ENCODE results near the gene GIPC1.

DNA sequence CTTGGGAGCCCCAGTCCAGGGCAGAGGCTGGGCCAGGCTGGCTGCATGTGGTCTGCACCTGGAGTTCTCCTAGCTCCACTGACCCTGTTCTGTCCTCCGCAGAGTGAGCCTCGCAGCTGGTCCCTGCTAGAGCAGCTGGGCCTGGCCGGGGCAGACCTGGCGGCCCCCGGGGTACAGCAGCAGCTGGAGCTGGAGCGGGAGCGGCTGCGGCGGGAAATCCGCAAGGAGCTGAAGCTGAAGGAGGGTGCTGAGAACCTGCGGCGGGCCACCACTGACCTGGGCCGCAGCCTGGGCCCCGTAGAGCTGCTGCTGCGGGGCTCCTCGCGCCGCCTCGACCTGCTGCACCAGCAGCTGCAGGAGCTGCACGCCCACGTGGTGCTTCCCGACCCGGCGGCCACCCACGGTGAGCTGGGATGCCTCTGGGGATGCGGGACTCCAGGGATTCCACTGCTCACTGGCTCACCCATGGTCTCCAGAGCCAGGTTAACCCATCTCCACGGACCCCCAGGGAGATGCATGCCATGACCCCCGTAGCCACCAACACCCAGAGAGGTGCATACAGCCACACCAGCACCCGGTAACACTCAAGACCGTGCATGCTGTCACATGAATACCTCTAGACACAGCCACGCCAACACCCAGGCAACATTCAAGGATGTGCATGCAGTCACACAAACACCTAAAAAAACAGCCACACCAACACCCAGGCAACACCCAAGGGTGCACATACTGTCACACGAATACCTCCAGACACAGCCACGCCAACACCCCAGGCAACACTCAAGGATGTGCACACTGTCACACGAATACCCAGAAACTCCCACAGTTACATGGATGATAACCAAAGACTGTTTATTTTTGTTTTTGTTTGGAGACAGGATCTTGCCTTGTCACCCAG is 54.6 kb downstream of the GIPC1 start:
- TF ChIP-seq EHMT2 (IDR thresholded peaks at IDR 0.05; ENCODE audit: low read depth) = no peak
- TF ChIP-seq MAFK (IDR thresholded peaks at IDR 0.05; ENCODE audit: partially characterized antibody) = no peak
- TF ChIP-seq, protein P1, sequence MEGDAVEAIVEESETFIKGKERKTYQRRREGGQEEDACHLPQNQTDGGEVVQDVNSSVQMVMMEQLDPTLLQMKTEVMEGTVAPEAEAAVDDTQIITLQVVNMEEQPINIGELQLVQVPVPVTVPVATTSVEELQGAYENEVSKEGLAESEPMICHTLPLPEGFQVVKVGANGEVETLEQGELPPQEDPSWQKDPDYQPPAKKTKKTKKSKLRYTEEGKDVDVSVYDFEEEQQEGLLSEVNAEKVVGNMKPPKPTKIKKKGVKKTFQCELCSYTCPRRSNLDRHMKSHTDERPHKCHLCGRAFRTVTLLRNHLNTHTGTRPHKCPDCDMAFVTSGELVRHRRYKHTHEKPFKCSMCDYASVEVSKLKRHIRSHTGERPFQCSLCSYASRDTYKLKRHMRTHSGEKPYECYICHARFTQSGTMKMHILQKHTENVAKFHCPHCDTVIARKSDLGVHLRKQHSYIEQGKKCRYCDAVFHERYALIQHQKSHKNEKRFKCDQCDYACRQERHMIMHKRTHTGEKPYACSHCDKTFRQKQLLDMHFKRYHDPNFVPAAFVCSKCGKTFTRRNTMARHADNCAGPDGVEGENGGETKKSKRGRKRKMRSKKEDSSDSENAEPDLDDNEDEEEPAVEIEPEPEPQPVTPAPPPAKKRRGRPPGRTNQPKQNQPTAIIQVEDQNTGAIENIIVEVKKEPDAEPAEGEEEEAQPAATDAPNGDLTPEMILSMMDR (IDR thresholded peaks at IDR 0.05) = no peak
- no peak for TF ChIP-seq JUN (IDR thresholded peaks at IDR 0.05)
- no peak for TF ChIP-seq POLR2A (IDR thresholded peaks at IDR 0.05; ENCODE audit: low read length)
- TF ChIP-seq RAD21 (conservative IDR thresholded peaks at IDR 0.05 in 1 of 2, IDR thresholded peaks at IDR 0.05 in 1 of 2) = no peak

Data from A549 (cell line).